Liver (tissue), 9 donors: ENCODE results near the gene LMNB1. TPM values are rescaled to one million over a fixed set of nuclear protein-coding genes. Genes with fewer than 3 reads are reported as not detected.
"Not testable (repeated sequence)": the region's sequence is repeated elsewhere in the genome, so short reads cannot be mapped to it uniquely, and the experiment has no call there.

Experiments used
- DNase-seq: peaks from one replicate; pipeline ENCODE4 v3.0.0-alpha.2; 2017; ENCODE audit warnings: low spot score
- H3K27ac ChIP-seq, 2 donors: one replicate each; pipeline ENCODE4 v1.7.0; 2013; ENCODE audit warnings: inconsistent platforms in 2 of 2, low read length in 2 of 2, control low read depth in 1 of 2, low read depth in 1 of 2, mild to moderate bottlenecking in 1 of 2
- H3K27me3 ChIP-seq, 4 donors: one replicate each; pipeline versions ENCODE4 v1.6.1 to v1.7.0; 2013; ENCODE audit warnings: low read length in 3 of 4, inconsistent platforms in 1 of 4, mild to moderate bottlenecking in 1 of 4, moderate library complexity in 1 of 4; ENCODE audit not compliant: control insufficient read depth in 4 of 4, insufficient read depth in 4 of 4
- H3K36me3 ChIP-seq, 4 donors: one replicate each; pipeline versions ENCODE4 v1.6.1 to v1.7.0; 2013; ENCODE audit warnings: low read length in 3 of 4, mild to moderate bottlenecking in 3 of 4, low read depth in 1 of 4, moderate library complexity in 1 of 4; ENCODE audit not compliant: control insufficient read depth in 4 of 4, insufficient read depth in 3 of 4
- H3K4me1 ChIP-seq, 4 donors: one replicate each; pipeline versions ENCODE4 v1.6.1 to v1.7.0; 2013; ENCODE audit warnings: low read length in 3 of 4, mild to moderate bottlenecking in 3 of 4, moderate library complexity in 1 of 4; ENCODE audit not compliant: control insufficient read depth in 4 of 4, insufficient read depth in 4 of 4
- H3K4me3 ChIP-seq, 3 donors: one replicate each; pipeline versions ENCODE4 v1.6.1 to v1.7.0; 2013; ENCODE audit warnings: low read length in 3 of 3, control low read depth in 1 of 3, low read depth in 1 of 3, mild to moderate bottlenecking in 1 of 3
- H3K9ac ChIP-seq, 2 donors: one replicate each; pipeline ENCODE4 v1.7.0; 2013; ENCODE audit warnings: low read length in 2 of 2, mild to moderate bottlenecking in 2 of 2, moderate library complexity in 2 of 2, control low read depth in 1 of 2, low read depth in 1 of 2
- H3K9me3 ChIP-seq, 4 donors: one replicate each; pipeline versions ENCODE4 v1.6.1 to v1.7.0; 2013; ENCODE audit warnings: low read length in 3 of 4; ENCODE audit not compliant: control insufficient read depth in 4 of 4
- ATF3 ChIP-seq: IDR thresholded peaks from 2 replicates; pipeline ENCODE4 v1.6.1; 2016; ENCODE audit warnings: antibody characterized with exemption
- CTCF ChIP-seq: fragments of 150-350 bp; IDR thresholded peaks from 2 replicates; pipeline ENCODE4 v1.5.1; 2017; ENCODE audit warnings: improper control_type of control experiment, low read depth, low read length; ENCODE audit not compliant: missing input control
- EGR1 ChIP-seq, 2 donors: IDR thresholded peaks; 2 replicates each; pipeline ENCODE4 v1.6.1; 2016 to 2018; ENCODE audit warnings: antibody characterized with exemption in 2 of 2, low read depth in 2 of 2
- FOXA1 ChIP-seq: IDR thresholded peaks from 2 replicates; pipeline ENCODE4 v1.6.1; 2016; ENCODE audit warnings: antibody characterized with exemption
- FOXA2 ChIP-seq: IDR thresholded peaks from 2 replicates; pipeline ENCODE4 v1.6.1; 2016; ENCODE audit warnings: antibody characterized with exemption
- GABPA ChIP-seq, 2 donors: IDR thresholded peaks in 1 of 2; conservative IDR thresholded peaks in 1 of 2; 2 replicates each; pipeline ENCODE4 v1.6.1; 2016; ENCODE audit warnings: antibody characterized with exemption in 2 of 2, mild to moderate bottlenecking in 1 of 2, moderate library complexity in 1 of 2
- JUND ChIP-seq, 2 donors: IDR thresholded peaks; 2 replicates each; pipeline ENCODE4 v1.6.1; 2016; ENCODE audit warnings: antibody characterized with exemption in 2 of 2
- MAX ChIP-seq: IDR thresholded peaks from 2 replicates; pipeline ENCODE4 v1.6.1; 2016; ENCODE audit warnings: antibody characterized with exemption
- NR2F2 ChIP-seq: IDR thresholded peaks from 2 replicates; pipeline ENCODE4 v1.6.1; 2016; ENCODE audit warnings: antibody characterized with exemption
- REST ChIP-seq: IDR thresholded peaks from 2 replicates; pipeline ENCODE4 v1.6.1; 2016; ENCODE audit warnings: antibody characterized with exemption, mild to moderate bottlenecking
- SP1 ChIP-seq: IDR thresholded peaks from 2 replicates; pipeline ENCODE4 v1.6.1; 2018; ENCODE audit warnings: antibody characterized with exemption, mild to moderate bottlenecking
- TAF1 ChIP-seq: conservative IDR thresholded peaks from 2 replicates; pipeline ENCODE4 v1.6.1; 2016; ENCODE audit warnings: antibody characterized with exemption, mild to moderate bottlenecking
- ZBTB33 ChIP-seq: IDR thresholded peaks from 2 replicates; pipeline ENCODE4 v1.6.1; 2016; ENCODE audit warnings: antibody characterized with exemption
- WGBS: extraction: QIAGEN DNeasy Blood & Tissue Kit; methylation state at CpG from one replicate; pipeline ENCODE4 v1.1.7; 2013; 5-methylcytosine and 5-hydroxymethylcytosine counted together
- polyA plus RNA-seq, 2 donors: library from polyadenylated mRNA; stranded (reverse) in 1 of 2; unstranded in 1 of 2; fragments of 200-250 nt in 1 of 2; fragments of >200 nt in 1 of 2; fragmentation: Nextera tagmentation in 1 of 2; extraction: Ambion mirVana in 1 of 2; gene quantifications; one replicate each; pipeline versions ENCODE4 v1.2.1 to v1.2.3, GENCODE V29; 2013 to 2015
- total RNA-seq, 2 donors: library from RNA; depleted of rRNA; stranded (reverse); fragments of >200 nt; gene quantifications; one replicate each; pipeline ENCODE4 v1.2.3, GENCODE V29; 2014
- donor health status: healthy.
- donor health status: healthy.
- donor health status: healthy.
- donor health status: healthy.
- donor health status: healthy.

LMNB1 gene
- total and polyA plus RNA-seq, 4 donors, result 0.57 to 45.7 (median 5.6) TPM

GRCh38 chr5:126732716-126733115 lies 44.2 kb upstream of the LMNB1 start:
- H3K4me1 ChIP-seq, result no peaks in the 10 kb centered on the region
- no peak overlapping the region for H3K27ac ChIP-seq
- H3K9me3 ChIP-seq, result no peaks in the 10 kb centered on the region
- no peak overlapping the region for H3K4me3 ChIP-seq
- H3K9ac ChIP-seq, result no peak overlapping the region
- no peaks in the 10 kb centered on the region for H3K36me3 ChIP-seq
- H3K27me3 ChIP-seq, result no peaks in the 10 kb centered on the region
- TF ChIP-seq FOXA1, result no peak
- no peak for TF ChIP-seq TAF1
- DNase-seq, result no peak
- 48% methylated on average over 2 of the region's 2 CpGs for WGBS

- WGBS, result 91% methylated on average over 18 of the region's 18 CpGs
- not testable (repeated sequence) for H3K9ac ChIP-seq
Measured at GRCh38 chr5:126734573-126734972, 42.4 kb upstream of the LMNB1 start.

GRCh38 chr5:126736141-126736540 lies 40.8 kb upstream of the LMNB1 start:
- no peak overlapping the region for H3K27ac ChIP-seq
- no peak overlapping the region for H3K4me3 ChIP-seq
- WGBS, result 70% methylated on average over 3 of the region's 3 CpGs
- no peak for DNase-seq
- H3K36me3 ChIP-seq, result no peaks in the 10 kb centered on the region
- TF ChIP-seq NR2F2, result no peak
- no peak for TF ChIP-seq CTCF
- TF ChIP-seq TAF1, result no peak
- TF ChIP-seq MAX, result no peak
- no peak for TF ChIP-seq FOXA1
- no peak for TF ChIP-seq SP1
- no peak overlapping the region for H3K9ac ChIP-seq
- no peaks in the 10 kb centered on the region for H3K27me3 ChIP-seq
- H3K9me3 ChIP-seq, result no peaks in the 10 kb centered on the region
- H3K4me1 ChIP-seq, result no peaks in the 10 kb centered on the region

More at GRCh38 chr5:126734573-126734972, 42.4 kb upstream of the LMNB1 start:
- not testable (repeated sequence) for H3K4me1 ChIP-seq, H3K9me3 ChIP-seq, H3K27ac ChIP-seq, H3K4me3 ChIP-seq, DNase-seq, H3K27me3 ChIP-seq, H3K36me3 ChIP-seq

GRCh38 chr5:126741361-126741760 lies 35.6 kb upstream of the LMNB1 start:
- Histone ChIP-seq H3K27me3 (no peaks in the 10 kb centered on the region), H3K4me3 (no peak overlapping the region)
- 89% methylated on average over 9 of the region's 9 CpGs for WGBS
- no peak for TF ChIP-seq TAF1
- TF ChIP-seq FOXA1, result no peak
- no peak for TF ChIP-seq NR2F2
- no peak for TF ChIP-seq ATF3
- no peak for TF ChIP-seq REST
- no peak for TF ChIP-seq GABPA (IDR thresholded peaks at IDR 0.05 in 1 of 2, conservative IDR thresholded peaks at IDR 0.05 in 1 of 2)
- TF ChIP-seq MAX, result no peak
- no peak for TF ChIP-seq ZBTB33
- TF ChIP-seq FOXA2, result no peak
- no peak for TF ChIP-seq JUND (IDR thresholded peaks at IDR 0.05)
- no peak for TF ChIP-seq EGR1 (IDR thresholded peaks at IDR 0.05; ENCODE audit: low read depth in 2 of 2)

More at GRCh38 chr5:126741361-126741760, 35.6 kb upstream of the LMNB1 start:
- no peaks in the 10 kb centered on the region for H3K4me1 ChIP-seq
- H3K36me3 ChIP-seq, result no peaks in the 10 kb centered on the region
- H3K27ac ChIP-seq, result no peak overlapping the region
- H3K9me3 ChIP-seq, result no peaks in the 10 kb centered on the region
- H3K9ac ChIP-seq, result no peak overlapping the region
- DNase-seq, result no peak
